IMR-90 (cell line): Measurements from ENCODE around the gene ALDH5A1. TPM values are rescaled to one million over a fixed set of nuclear protein-coding genes. Genes with fewer than 3 reads are reported as not detected.

Experiments
- ATAC-seq: fragments of 200-7000 bp; cut with Tn5 transposase; 2 replicates; pipeline ENCODE4 v1.9.1; 2020; ENCODE audit warnings: low read depth, mild to moderate bottlenecking, moderate library complexity
- BruUV-seq: library from RNA; stranded (reverse); fragments of 400-500 nt; replicated peaks from 2 replicates; lab custom pipeline; 2021; lab: Mats Ljungman, UMichigan
- CTCF ChIA-PET: fragments of 300-600 bp; formaldehyde crosslinking; extraction: SDS; loops from one replicate; lab custom pipeline; 2021; ENCODE audit warnings: antibody characterized with exemption; lab: Yijun Ruan, JAX
- POLR2A ChIA-PET: fragments of 300-600 bp; sonication (Branson Sonifier 250); formaldehyde crosslinking; loops from one replicate; lab custom pipeline; 2022; ENCODE audit warnings: antibody characterized with exemption; ENCODE audit not compliant: unreplicated experiment; lab: Charles Lee
- DNase-seq: peaks from one replicate; pipeline ENCODE4 v3.0.0; 2013
- H2AFZ ChIP-seq: replicated peaks from 2 replicates; pipeline ENCODE3; 2013; ENCODE audit warnings: low read length, mild to moderate bottlenecking; ENCODE audit not compliant: poor library complexity
- H2AK5ac ChIP-seq: 2 replicates; pipeline ENCODE4 v1.6.1; 2013; ENCODE audit warnings: low read depth, low read length, inconsistent platforms
- H2AK9ac ChIP-seq: replicated peaks from 2 replicates; pipeline ENCODE3; 2013; ENCODE audit warnings: mild to moderate bottlenecking, low read depth, low read length, moderate library complexity; ENCODE audit not compliant: poor library complexity
- H2BK120ac ChIP-seq: 2 replicates; pipeline ENCODE4 v1.6.1; 2013; ENCODE audit warnings: low read depth, low read length, inconsistent platforms
- H2BK15ac ChIP-seq: 3 replicates; pipeline ENCODE4 v1.6.1; 2013; ENCODE audit warnings: low read depth, low read length, inconsistent platforms
- H2BK20ac ChIP-seq: 2 replicates; pipeline ENCODE4 v1.6.1; 2013; ENCODE audit warnings: low read depth, mild to moderate bottlenecking, inconsistent platforms, low read length, moderate library complexity
- H2BK5ac ChIP-seq: 2 replicates; pipeline ENCODE4 v1.6.1; 2013; ENCODE audit warnings: mild to moderate bottlenecking, low read depth, low read length, inconsistent platforms; ENCODE audit not compliant: poor library complexity, severe bottlenecking
- H3K14ac ChIP-seq: replicated peaks from 2 replicates; pipeline ENCODE4 v1.6.1; 2013; ENCODE audit warnings: low read depth, low read length, inconsistent platforms
- H3K18ac ChIP-seq: 2 replicates; pipeline ENCODE4 v1.6.1; 2013; ENCODE audit warnings: low read depth, low read length, control low read depth
- H3K23ac ChIP-seq: 2 replicates; pipeline ENCODE4 v1.6.1; 2013; ENCODE audit warnings: low read depth, low read length, inconsistent platforms
- H3K27ac ChIP-seq: 2 replicates; pipeline ENCODE4 v1.5.1; 2013; ENCODE audit warnings: mild to moderate bottlenecking, control low read depth, low read length; ENCODE audit not compliant: insufficient read depth
- H3K27me3 ChIP-seq: 2 replicates; pipeline ENCODE4 v1.6.1; 2013; ENCODE audit warnings: low read length; ENCODE audit not compliant: control insufficient read depth, insufficient read depth
- H3K36me3 ChIP-seq: 2 replicates; pipeline ENCODE4 v1.6.1; 2013; ENCODE audit warnings: low read length, mixed read lengths; ENCODE audit not compliant: control insufficient read depth, insufficient read depth
- H3K4ac ChIP-seq: 2 replicates; pipeline ENCODE4 v1.6.1; 2013; ENCODE audit warnings: low read depth, low read length, inconsistent platforms
- H3K4me1 ChIP-seq: 2 replicates; pipeline ENCODE4 v1.6.1; 2013; ENCODE audit warnings: low read length, mixed read lengths; ENCODE audit not compliant: control insufficient read depth, insufficient read depth
- H3K4me2 ChIP-seq: 2 replicates; pipeline ENCODE4 v1.6.1; 2013; ENCODE audit warnings: low read depth, mild to moderate bottlenecking, control low read depth, low read length, moderate library complexity
- H3K4me3 ChIP-seq: 2 replicates; pipeline ENCODE4 v1.5.1; 2013; ENCODE audit warnings: low read depth, mild to moderate bottlenecking, control low read depth, low read length, moderate library complexity; ENCODE audit not compliant: insufficient read depth
- H3K56ac ChIP-seq: 2 replicates; pipeline ENCODE4 v1.6.1; 2013; ENCODE audit warnings: low read length, inconsistent platforms; ENCODE audit not compliant: insufficient read depth; ENCODE audit errors: extremely low read depth
- H3K79me1 ChIP-seq, 2 experiments: 2 replicates each; pipeline ENCODE4 v1.6.1; 2013; ENCODE audit warnings: low read length in 2 of 2, inconsistent platforms in 1 of 2, low read depth in 1 of 2
- H3K9ac ChIP-seq: 2 replicates; pipeline ENCODE4 v1.6.1; 2013; ENCODE audit warnings: low read depth, low read length, control low read depth
- H3K9me1 ChIP-seq: 2 replicates; pipeline ENCODE4 v1.6.1; 2013; ENCODE audit warnings: low read length, inconsistent platforms; ENCODE audit not compliant: insufficient read depth
- H3K9me3 ChIP-seq: 2 replicates; pipeline ENCODE4 v1.6.1; 2013; ENCODE audit warnings: low read length; ENCODE audit not compliant: control insufficient read depth, insufficient read depth
- H4K20me1 ChIP-seq: 2 replicates; pipeline ENCODE4 v1.6.1; 2013; ENCODE audit warnings: low read length, inconsistent platforms; ENCODE audit not compliant: insufficient read depth
- H4K5ac ChIP-seq: 2 replicates; pipeline ENCODE4 v1.6.1; 2013; ENCODE audit warnings: mild to moderate bottlenecking, low read depth, low read length, control low read depth
- H4K8ac ChIP-seq, 2 experiments: 2 replicates each; pipeline ENCODE4 v1.6.1; 2013; ENCODE audit warnings: low read depth in 2 of 2, low read length in 2 of 2, control low read depth in 1 of 2, inconsistent platforms in 1 of 2
- H4K91ac ChIP-seq: 2 replicates; pipeline ENCODE4 v1.6.1; 2013; ENCODE audit warnings: low read depth, low read length, inconsistent platforms; ENCODE audit not compliant: insufficient read depth
- CEBPB ChIP-seq: IDR thresholded peaks from 2 replicates; pipeline ENCODE4 v1.6.1; 2012; ENCODE audit warnings: low read depth, low read length, improper control_type of control experiment
- MAZ ChIP-seq: IDR thresholded peaks from 2 replicates; pipeline ENCODE4 v1.6.1; 2012; ENCODE audit warnings: low read depth, mild to moderate bottlenecking, low read length, improper control_type of control experiment, moderate library complexity, borderline replicate concordance
- MXI1 ChIP-seq: IDR thresholded peaks from 2 replicates; pipeline ENCODE4 v1.6.1; 2012; ENCODE audit warnings: low read depth, mild to moderate bottlenecking, low read length, moderate library complexity, borderline replicate concordance
- NFE2L2 ChIP-seq: fragments of 150-350 bp; IDR thresholded peaks from 2 replicates; pipeline ENCODE4 v1.6.1; 2016; ENCODE audit warnings: low read depth, mild to moderate bottlenecking, low read length
- RAD21 ChIP-seq: IDR thresholded peaks from 2 replicates; pipeline ENCODE4 v1.6.1; 2012; ENCODE audit warnings: low read length, improper control_type of control experiment
- RFX5 ChIP-seq: IDR thresholded peaks from 2 replicates; pipeline ENCODE4 v1.8.0; 2012; ENCODE audit warnings: low read depth, mild to moderate bottlenecking, low read length, moderate library complexity
- SMC3 ChIP-seq: fragments of 150-350 bp; IDR thresholded peaks from 2 replicates; pipeline ENCODE4 v1.6.1; 2016; ENCODE audit warnings: low read depth, mild to moderate bottlenecking, antibody characterized with exemption, low read length, moderate library complexity
- WGBS, 2 experiments: methylation state at CpG; one replicate each; pipeline versions ENCODE4 v1.1.5 to v1.1.7; 2013; ENCODE audit warnings: missing lambda C conversion rate in 2 of 2; ENCODE audit not compliant: insufficient read length in 1 of 2; ENCODE audit errors: extremely low coverage in 2 of 2; 5-methylcytosine and 5-hydroxymethylcytosine counted together
- dilution Hi-C: fragments of 300-500 bp; cut with HindIII; formaldehyde crosslinking; loops from one replicate; pipeline ENCODE4 v1.14.3; 2018; ENCODE audit warnings: low sequenced_read_pairs; ENCODE audit not compliant: unreplicated experiment
- in situ Hi-C: fragments of 300-500 bp; cut with MboI; formaldehyde crosslinking; loops from 3 replicates; pipeline ENCODE4 v1.14.3; 2019; ENCODE audit warnings: low sequenced_read_pairs, inconsistent platforms, mixed read lengths
- intact Hi-C: fragments of 100-400 bp; cut with micrococcal nuclease; formaldehyde crosslinking; loops from 2 replicates; pipeline ENCODE4 v1.10.0; 2022
- polyA plus RNA-seq, 3 experiments: library from polyadenylated mRNA; depleted of rRNA; stranded (reverse); fragments of >200 nt; gene quantifications; 2 replicates each; pipeline ENCODE4 v1.2.3, GENCODE V29; 2012; ENCODE audit warnings: low replicate concordance in 1 of 3
- total RNA-seq: library from RNA; depleted of rRNA; stranded (reverse); fragments of >200 nt; gene quantifications from 2 replicates; pipeline ENCODE4 v1.2.3, GENCODE V29; 2012
- TF ChIP-seq, protein P1 (sequence below): fragments of 150-350 bp; IDR thresholded peaks from 2 replicates; pipeline ENCODE4 v1.6.1; 2017; ENCODE audit warnings: mild to moderate bottlenecking, antibody characterized with exemption, low read length, low read depth
- TF ChIP-seq, protein P2 (sequence below): fragments of 150-350 bp; IDR thresholded peaks from 2 replicates; pipeline ENCODE4 v1.6.1; 2016; ENCODE audit warnings: low read depth, mild to moderate bottlenecking, low read length, moderate library complexity, borderline replicate concordance
- TF ChIP-seq, protein P3 (sequence below): conservative IDR thresholded peaks from 2 replicates; pipeline ENCODE4 v1.5.1; 2012; ENCODE audit warnings: mild to moderate bottlenecking, low read depth, low read length, improper control_type of control experiment

Gene ALDH5A1
- total and polyA plus RNA-seq, 2 of the 4 experiments (the other 2 are of a cell fraction), result 0.36 to 0.48 TPM

DNA sequence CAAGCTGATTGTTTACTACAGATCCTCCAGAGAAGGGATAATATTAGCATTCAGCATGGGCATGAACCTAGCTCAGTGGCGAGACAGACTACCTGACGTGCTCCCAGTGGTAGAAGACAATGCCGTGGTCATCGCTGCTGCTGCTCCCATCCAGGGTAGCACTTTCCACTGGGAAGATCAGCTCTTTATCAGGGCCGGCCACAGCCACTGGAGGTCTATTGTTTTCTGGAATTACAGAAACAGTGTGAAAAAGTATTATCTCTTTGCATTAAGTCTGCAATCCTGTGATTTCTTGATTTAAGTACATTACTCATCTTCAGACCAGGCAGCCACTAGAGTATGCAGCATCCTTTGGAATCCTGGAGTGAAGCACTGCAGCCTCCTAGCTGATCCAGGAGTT is 75.0 kb downstream of the ALDH5A1 start:
- Histone ChIP-seq H3K4ac (no peak overlapping the region), H3K23ac (no peak overlapping the region), H4K5ac (no peak overlapping the region), H3K36me3 (no peaks in the 10 kb centered on the region), H3K14ac (no peak overlapping the region), H3K18ac (no peak overlapping the region), H2AFZ (no peak overlapping the region), H2BK20ac (no peak overlapping the region), H3K79me1 (no peaks in the 10 kb centered on the region), H3K9me3 (no peaks in the 10 kb centered on the region), H2AK9ac (no peak overlapping the region), H2BK5ac (no peak overlapping the region), H4K91ac (no peak overlapping the region), H3K4me1 (no peaks in the 10 kb centered on the region), H2AK5ac (no peak overlapping the region), H3K27ac (no peak overlapping the region), H4K8ac (no peak overlapping the region), H3K4me2 (no peak overlapping the region), H4K20me1 (no peaks in the 10 kb centered on the region), H2BK120ac (no peak overlapping the region), H2BK15ac (no peak overlapping the region), H3K27me3 (peaks cover 14% of the 10 kb centered on the region), H3K9me1 (no peaks in the 10 kb centered on the region), H3K9ac (no peak overlapping the region), H3K4me3 (no peak overlapping the region), H3K56ac (no peak overlapping the region)
- no TSS peak for BruUV-seq
- intact Hi-C loops, result no loop called here
- DNase-seq (no peak), ATAC-seq (no peak)
- 55% methylated on average over 2 of the region's 5 CpGs; no CpG with 5 or more reads in 1 of the 2 experiments for WGBS, 2 experiments
- in situ Hi-C loops, result no loop called here
- ChIA-PET POLR2A (no interaction called here), CTCF (interaction anchor here (1.0 kb wide), 1 partner anchor 12 kb away, joined by 5 read pairs; no protein-coding TSS in a partner anchor)
- dilution Hi-C loops, result no loop called here
- TF ChIP-seq SMC3 (no peak), RAD21 (no peak), CEBPB (no peak), NFE2L2 (no peak), MXI1 (no peak), RFX5 (no peak), MAZ (no peak)
- TF ChIP-seq, protein P1, sequence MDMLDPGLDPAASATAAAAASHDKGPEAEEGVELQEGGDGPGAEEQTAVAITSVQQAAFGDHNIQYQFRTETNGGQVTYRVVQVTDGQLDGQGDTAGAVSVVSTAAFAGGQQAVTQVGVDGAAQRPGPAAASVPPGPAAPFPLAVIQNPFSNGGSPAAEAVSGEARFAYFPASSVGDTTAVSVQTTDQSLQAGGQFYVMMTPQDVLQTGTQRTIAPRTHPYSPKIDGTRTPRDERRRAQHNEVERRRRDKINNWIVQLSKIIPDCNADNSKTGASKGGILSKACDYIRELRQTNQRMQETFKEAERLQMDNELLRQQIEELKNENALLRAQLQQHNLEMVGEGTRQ, result no peak
- TF ChIP-seq, protein P2, sequence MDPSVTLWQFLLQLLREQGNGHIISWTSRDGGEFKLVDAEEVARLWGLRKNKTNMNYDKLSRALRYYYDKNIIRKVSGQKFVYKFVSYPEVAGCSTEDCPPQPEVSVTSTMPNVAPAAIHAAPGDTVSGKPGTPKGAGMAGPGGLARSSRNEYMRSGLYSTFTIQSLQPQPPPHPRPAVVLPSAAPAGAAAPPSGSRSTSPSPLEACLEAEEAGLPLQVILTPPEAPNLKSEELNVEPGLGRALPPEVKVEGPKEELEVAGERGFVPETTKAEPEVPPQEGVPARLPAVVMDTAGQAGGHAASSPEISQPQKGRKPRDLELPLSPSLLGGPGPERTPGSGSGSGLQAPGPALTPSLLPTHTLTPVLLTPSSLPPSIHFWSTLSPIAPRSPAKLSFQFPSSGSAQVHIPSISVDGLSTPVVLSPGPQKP, result no peak
- TF ChIP-seq, protein P3, sequence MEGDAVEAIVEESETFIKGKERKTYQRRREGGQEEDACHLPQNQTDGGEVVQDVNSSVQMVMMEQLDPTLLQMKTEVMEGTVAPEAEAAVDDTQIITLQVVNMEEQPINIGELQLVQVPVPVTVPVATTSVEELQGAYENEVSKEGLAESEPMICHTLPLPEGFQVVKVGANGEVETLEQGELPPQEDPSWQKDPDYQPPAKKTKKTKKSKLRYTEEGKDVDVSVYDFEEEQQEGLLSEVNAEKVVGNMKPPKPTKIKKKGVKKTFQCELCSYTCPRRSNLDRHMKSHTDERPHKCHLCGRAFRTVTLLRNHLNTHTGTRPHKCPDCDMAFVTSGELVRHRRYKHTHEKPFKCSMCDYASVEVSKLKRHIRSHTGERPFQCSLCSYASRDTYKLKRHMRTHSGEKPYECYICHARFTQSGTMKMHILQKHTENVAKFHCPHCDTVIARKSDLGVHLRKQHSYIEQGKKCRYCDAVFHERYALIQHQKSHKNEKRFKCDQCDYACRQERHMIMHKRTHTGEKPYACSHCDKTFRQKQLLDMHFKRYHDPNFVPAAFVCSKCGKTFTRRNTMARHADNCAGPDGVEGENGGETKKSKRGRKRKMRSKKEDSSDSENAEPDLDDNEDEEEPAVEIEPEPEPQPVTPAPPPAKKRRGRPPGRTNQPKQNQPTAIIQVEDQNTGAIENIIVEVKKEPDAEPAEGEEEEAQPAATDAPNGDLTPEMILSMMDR, result no peak
